Spinal cord (tissue), 10 donors: Measurements from ENCODE around the gene BET1. TPM values are rescaled to one million over a fixed set of nuclear protein-coding genes. Genes with fewer than 3 reads are reported as not detected.
"Not testable (repeated sequence)": the region's sequence is repeated elsewhere in the genome, so short reads cannot be mapped to it uniquely, and the experiment has no call there.

Experiments
- DNase-seq, 6 donors: peaks; one replicate each; pipeline versions ENCODE4 v3.0.0 to v3.0.0-alpha.2; 2013 to 2015; ENCODE audit warnings: low spot score in 6 of 6, low read depth in 4 of 6
- H3K27ac ChIP-seq: one replicate; pipeline ENCODE4 v1.5.1; 2013; ENCODE audit warnings: low read depth, low read length, control low read depth
- H3K27me3 ChIP-seq: one replicate; pipeline ENCODE4 v1.6.1; 2013; ENCODE audit warnings: low read length; ENCODE audit not compliant: control insufficient read depth, insufficient read depth
- H3K36me3 ChIP-seq: one replicate; pipeline ENCODE4 v1.6.1; 2013; ENCODE audit warnings: low read length; ENCODE audit not compliant: control insufficient read depth, insufficient read depth
- H3K4me1 ChIP-seq: one replicate; pipeline ENCODE4 v1.6.1; 2013; ENCODE audit warnings: low read length; ENCODE audit not compliant: control insufficient read depth, insufficient read depth
- H3K4me3 ChIP-seq: one replicate; pipeline ENCODE4 v1.5.1; 2013; ENCODE audit warnings: low read depth, low read length, control low read depth
- H3K9me3 ChIP-seq: one replicate; pipeline ENCODE4 v1.6.1; 2013; ENCODE audit warnings: low read length; ENCODE audit not compliant: control insufficient read depth, insufficient read depth
- WGBS: methylation state at CpG from one replicate; pipeline ENCODE4 v1.1.5; 2013; ENCODE audit warnings: missing lambda C conversion rate; ENCODE audit not compliant: insufficient coverage; 5-methylcytosine and 5-hydroxymethylcytosine counted together
- polyA plus RNA-seq, 2 donors: library from polyadenylated mRNA; unstranded; fragments of 120-200 nt; gene quantifications; one replicate each; pipeline ENCODE4 v1.2.1, GENCODE V29; 2013; ENCODE audit not compliant: insufficient read length in 2 of 2
- total RNA-seq, 2 donors: library from RNA; depleted of rRNA in 1 of 2; stranded (reverse); fragments of 120-200 nt in 1 of 2; fragments of >200 nt in 1 of 2; gene quantifications; one replicate each; pipeline versions ENCODE4 v1.2.3 to v1.2.4, GENCODE V29; 2013 to 2014
- donor health status: healthy.

BET1 gene
- total and polyA plus RNA-seq, 4 donors, result 24.0 to 40.9 (median 28.3) TPM

GRCh38 chr7:94043299-94043698 is 39.1 kb upstream of the BET1 start:
- H3K4me1 ChIP-seq, result no peaks in the 10 kb centered on the region
- no peak overlapping the region for H3K27ac ChIP-seq
- WGBS, result 60% methylated on average over 1 of the region's 1 CpG
- no peak overlapping the region for H3K4me3 ChIP-seq
- H3K9me3 ChIP-seq, result no peaks in the 10 kb centered on the region
- no peaks in the 10 kb centered on the region for H3K36me3 ChIP-seq
- H3K27me3 ChIP-seq, result no peaks in the 10 kb centered on the region
- no peak for DNase-seq

GRCh38 chr7:94042381-94042780 is 38.2 kb upstream of the BET1 start:
- no peak for DNase-seq
- Histone ChIP-seq H3K4me1 (no peaks in the 10 kb centered on the region), H3K27ac (no peak overlapping the region), H3K4me3 (no peak overlapping the region), H3K27me3 (no peaks in the 10 kb centered on the region), H3K36me3 (no peaks in the 10 kb centered on the region), H3K9me3 (no peaks in the 10 kb centered on the region)
- no CpG with 5 or more reads among the region's 3 CpGs for WGBS

GRCh38 chr7:94041529-94041928 is 37.4 kb upstream of the BET1 start:
- H3K9me3 ChIP-seq, result no peaks in the 10 kb centered on the region
- no peak for DNase-seq
- H3K4me1 ChIP-seq, result no peaks in the 10 kb centered on the region
- no peak overlapping the region for H3K27ac ChIP-seq
- no peak overlapping the region for H3K4me3 ChIP-seq
- no peaks in the 10 kb centered on the region for H3K36me3 ChIP-seq
- H3K27me3 ChIP-seq, result no peaks in the 10 kb centered on the region

- DNase-seq, result peak in 1 of 6 donors; percentile 8
- Histone ChIP-seq H3K36me3 (no peaks in the 10 kb centered on the region), H3K27ac (no peak overlapping the region), H3K27me3 (no peaks in the 10 kb centered on the region), H3K9me3 (no peaks in the 10 kb centered on the region), H3K4me3 (no peak overlapping the region), H3K4me1 (no peaks in the 10 kb centered on the region)
- no CpG with 5 or more reads among the region's 2 CpGs for WGBS
These were observed 36.1 kb upstream of the BET1 start for GRCh38 chr7:94040254-94040653.

- peak in 1 of 6 donors; percentile 10 for DNase-seq
- Histone ChIP-seq H3K4me3 (no peak overlapping the region), H3K27me3 (no peaks in the 10 kb centered on the region), H3K27ac (no peak overlapping the region), H3K36me3 (no peaks in the 10 kb centered on the region), H3K4me1 (no peaks in the 10 kb centered on the region), H3K9me3 (no peaks in the 10 kb centered on the region)
- 40% methylated on average over 3 of the region's 9 CpGs for WGBS
These were observed 35.3 kb upstream of the BET1 start for GRCh38 chr7:94039368-94040035.

- H3K27me3 ChIP-seq, result no peaks in the 10 kb centered on the region
- no peak for DNase-seq
- H3K9me3 ChIP-seq, result no peaks in the 10 kb centered on the region
- H3K27ac ChIP-seq, result no peak overlapping the region
- H3K4me3 ChIP-seq, result no peak overlapping the region
- no peaks in the 10 kb centered on the region for H3K4me1 ChIP-seq
- WGBS, result 67% methylated on average over 2 of the region's 2 CpGs
- H3K36me3 ChIP-seq, result no peaks in the 10 kb centered on the region
These were observed 27.7 kb upstream of the BET1 start for GRCh38 chr7:94031865-94032264.

GRCh38 chr7:94030634-94031033 is 26.5 kb upstream of the BET1 start:
- no peaks in the 10 kb centered on the region for H3K36me3 ChIP-seq
- no peak overlapping the region for H3K4me3 ChIP-seq
- no peaks in the 10 kb centered on the region for H3K9me3 ChIP-seq
- H3K4me1 ChIP-seq, result no peaks in the 10 kb centered on the region
- DNase-seq, result no peak
- WGBS, result 93% methylated on average over 2 of the region's 3 CpGs
- H3K27me3 ChIP-seq, result no peaks in the 10 kb centered on the region
- H3K27ac ChIP-seq, result no peak overlapping the region

GRCh38 chr7:94029976-94030375 is 25.8 kb upstream of the BET1 start:
- Histone ChIP-seq H3K9me3 (no peaks in the 10 kb centered on the region), H3K4me1 (no peaks in the 10 kb centered on the region), H3K36me3 (no peaks in the 10 kb centered on the region), H3K4me3 (no peak overlapping the region), H3K27ac (no peak overlapping the region), H3K27me3 (no peaks in the 10 kb centered on the region)
- no CpG with 5 or more reads among the region's 3 CpGs for WGBS
- DNase-seq, result no peak

- Histone ChIP-seq H3K9me3 (no peaks in the 10 kb centered on the region), H3K27ac (no peak overlapping the region), H3K4me1 (no peaks in the 10 kb centered on the region), H3K36me3 (no peaks in the 10 kb centered on the region), H3K27me3 (no peaks in the 10 kb centered on the region), H3K4me3 (no peak overlapping the region)
- DNase-seq, result no peak
- WGBS, result 100% methylated on average over 1 of the region's 1 CpG
These were observed 24.6 kb upstream of the BET1 start for GRCh38 chr7:94028768-94029167.

- H3K27ac ChIP-seq, H3K27me3 ChIP-seq, H3K36me3 ChIP-seq, DNase-seq, H3K4me3 ChIP-seq, H3K9me3 ChIP-seq, H3K4me1 ChIP-seq: not testable (repeated sequence)
- no CpG with 5 or more reads among the region's 2 CpGs for WGBS
These were observed 22.5 kb upstream of the BET1 start for GRCh38 chr7:94026619-94027018.
